HG03108 (cell line): ENCODE data around the gene FBXO46.
"Not testable (repeated sequence)": the region's sequence is repeated elsewhere in the genome, so short reads cannot be mapped to it uniquely, and the experiment has no call there.

ENCODE experiments used
- ATAC-seq: cut with Tn5 transposase; IDR thresholded peaks from one replicate; pipeline ENCODE4 v1.9.1; 2021; ENCODE audit warnings: moderate library complexity; ENCODE audit not compliant: unreplicated experiment

FBXO46 gene

DNA sequence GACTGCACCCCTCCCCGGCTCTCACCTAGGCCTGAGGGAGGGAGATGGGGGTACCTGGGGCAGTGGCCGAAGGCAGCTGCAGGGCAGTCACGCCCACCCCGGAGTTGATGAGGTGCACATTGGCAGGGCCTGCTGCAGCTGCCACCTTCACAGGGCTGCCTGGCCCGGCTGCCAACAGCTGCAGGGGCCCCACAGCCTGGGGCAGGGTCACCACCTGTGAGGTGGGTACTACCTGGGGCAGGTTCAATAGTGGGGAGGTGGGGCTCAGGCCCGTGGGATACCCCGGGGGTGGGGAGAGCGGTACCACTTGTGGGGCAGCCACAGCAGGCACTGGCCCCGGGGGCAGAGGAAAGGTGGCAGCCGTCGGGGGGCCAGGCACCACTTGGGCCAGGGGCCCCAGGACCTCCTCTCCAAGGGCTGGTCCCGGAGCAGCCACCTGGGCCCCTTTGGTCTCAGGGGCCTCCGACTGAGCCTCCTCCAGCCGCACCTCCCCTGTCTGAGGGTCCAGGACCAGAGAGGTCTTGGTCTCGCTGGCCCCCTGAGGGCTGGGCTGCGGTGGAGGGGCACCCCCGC, 35.7 kb upstream of the FBXO46 start:
- ATAC-seq, result no peak

DNA sequence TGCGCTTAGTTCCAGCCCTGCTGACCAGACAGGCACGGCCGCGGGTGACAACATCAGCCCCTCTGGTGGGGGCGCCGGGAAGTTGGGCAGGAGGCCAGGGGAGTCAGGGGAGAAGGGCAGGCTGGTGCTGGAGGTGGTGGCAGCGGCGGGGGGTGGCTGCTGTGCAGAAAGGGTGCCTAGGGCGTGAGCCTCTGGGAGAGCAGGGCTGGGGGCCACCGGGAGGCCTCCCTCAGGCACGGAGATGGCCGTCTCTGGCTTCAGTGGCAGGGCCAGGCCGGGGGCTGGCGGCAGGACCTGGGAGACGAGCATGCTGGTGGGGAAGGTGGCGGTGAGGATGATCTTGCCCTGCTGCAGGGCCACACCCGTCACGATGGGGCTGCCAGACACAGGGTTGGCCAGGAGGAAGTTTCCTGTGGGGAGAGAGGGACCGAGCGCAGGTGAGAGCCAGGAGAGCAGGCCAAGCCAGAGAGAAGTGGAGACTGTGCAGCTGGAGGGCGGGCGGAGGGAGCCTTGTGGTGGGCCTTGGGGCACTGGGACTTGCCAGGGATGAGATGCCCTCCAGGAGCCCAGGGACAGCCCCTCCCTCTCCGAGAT, 35.1 kb upstream of the FBXO46 start:
- ATAC-seq, result no peak

DNA sequence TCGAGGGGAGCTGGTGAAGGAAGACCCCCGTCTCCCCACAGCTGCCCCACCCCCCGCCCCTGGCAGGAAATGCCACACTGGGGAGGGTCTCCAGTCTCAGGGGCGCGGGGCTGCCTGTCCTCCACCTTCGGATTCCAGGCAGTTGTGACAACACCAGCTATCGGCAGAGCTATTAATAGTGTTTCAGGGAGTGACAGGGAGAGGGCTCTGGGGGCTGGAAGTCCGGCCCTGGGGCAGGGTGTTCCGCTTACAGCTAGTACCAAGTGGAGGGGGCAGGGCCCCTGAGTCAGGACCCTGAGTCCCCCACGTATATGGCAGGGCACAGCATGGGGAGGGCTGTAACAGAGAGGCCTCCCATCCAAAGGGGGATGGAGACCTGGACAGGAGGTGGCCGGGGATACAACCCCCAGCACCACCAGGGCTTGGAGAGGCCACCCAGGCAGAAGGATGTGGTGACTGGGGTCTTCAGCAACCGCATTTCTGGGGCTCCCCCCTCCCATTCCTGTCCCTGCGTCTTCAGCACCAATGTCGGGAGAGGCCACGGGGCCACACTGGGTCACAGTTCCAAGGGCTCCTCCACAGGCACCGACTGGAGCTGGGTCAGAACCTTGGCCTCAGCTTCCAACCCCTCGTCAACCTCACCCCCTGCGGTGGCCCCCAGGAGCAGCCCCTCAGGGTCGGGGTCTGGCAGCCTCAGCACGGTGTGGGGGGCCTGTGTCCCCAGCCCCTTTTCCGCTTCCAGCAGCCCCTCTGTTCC, 34.4 kb upstream of the FBXO46 start:
- ATAC-seq, result no peak

DNA sequence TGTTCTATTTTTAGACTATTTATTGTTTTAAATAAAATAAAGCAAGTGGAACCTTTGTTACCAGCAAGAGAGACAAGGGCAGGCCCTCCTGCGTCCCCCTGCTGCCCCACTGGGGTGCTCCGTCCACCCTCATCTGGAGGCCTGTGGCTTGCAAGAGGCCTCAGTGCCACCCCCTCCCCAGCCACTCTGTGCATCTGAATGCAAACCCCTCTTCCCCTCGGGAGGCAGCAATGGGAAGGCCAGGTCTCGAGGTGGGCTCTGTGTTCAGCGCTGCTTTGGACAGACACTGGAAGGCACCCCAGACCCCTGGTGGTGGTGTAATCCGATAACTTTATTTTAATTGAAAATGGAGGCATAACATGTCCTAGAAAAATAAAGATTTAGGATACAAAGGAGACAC, 33.8 kb upstream of the FBXO46 start:
- no peak for ATAC-seq

DNA sequence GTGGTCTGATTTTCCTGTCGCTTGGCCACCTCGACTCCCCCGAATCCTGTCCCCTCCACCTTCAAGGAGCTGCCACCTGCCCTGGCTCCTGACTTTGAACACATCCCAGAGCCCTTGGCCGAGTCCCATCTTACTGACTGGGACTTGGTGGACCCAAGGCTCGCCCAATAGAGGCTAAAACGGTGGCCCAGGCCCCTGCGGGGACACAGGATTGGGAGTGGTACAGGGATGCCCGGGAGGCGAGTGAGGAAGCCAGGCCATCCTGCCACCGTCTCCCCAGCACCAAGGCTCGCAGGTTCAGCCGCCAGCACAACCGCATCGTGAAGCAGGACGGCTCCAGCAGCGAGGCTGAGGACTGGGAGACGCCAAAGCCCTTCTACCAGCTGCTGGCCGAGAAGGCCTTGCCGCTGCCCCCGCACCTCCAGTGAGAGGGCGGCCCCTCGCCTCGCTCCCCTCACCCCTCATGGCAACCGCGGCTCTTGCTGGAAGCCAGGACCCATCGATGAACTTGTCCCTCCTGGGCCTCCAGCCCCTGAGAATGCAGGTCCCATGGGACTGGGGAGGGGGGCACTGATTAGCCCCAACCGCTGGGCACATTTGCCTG, 33.1 kb upstream of the FBXO46 start:
- no peak for ATAC-seq

DNA sequence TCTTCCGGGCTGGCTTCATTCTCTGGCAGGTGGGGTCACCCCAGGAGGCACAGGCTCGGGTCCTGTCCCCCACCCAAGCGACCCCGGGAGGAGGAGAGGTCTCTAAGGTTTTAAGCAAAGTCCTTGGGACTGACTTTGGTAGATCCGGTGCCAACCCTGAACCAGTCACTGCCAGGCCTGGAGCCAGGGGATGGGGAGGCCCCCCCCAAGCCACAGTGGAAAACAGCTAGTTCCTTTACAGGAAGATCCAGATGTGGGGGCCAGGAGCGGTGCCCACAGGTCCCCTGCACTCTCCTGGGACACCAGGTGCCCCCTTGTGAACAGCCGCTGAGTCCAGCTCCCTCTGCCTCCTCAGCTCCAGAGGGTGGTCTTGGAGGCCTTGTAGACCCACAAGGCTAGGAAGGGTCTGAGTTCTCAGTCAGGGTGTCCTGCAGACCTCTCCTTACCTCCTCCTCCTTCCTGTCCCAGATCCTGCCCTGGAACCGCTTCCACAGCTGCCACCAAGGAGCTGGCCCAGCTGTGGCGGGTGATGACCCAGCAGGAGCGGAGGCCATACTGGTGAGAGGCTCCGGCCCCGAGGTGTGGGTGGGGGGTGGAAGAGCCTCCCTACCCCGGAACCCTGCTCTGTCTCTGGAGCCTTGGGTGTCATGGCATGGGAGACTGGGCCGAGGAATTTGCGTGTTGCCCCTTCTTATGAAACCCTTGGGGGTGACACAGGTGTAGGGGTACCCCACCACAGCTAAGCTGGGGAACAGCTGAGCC, 32.4 kb upstream of the FBXO46 start:
- ATAC-seq, result no peak

DNA sequence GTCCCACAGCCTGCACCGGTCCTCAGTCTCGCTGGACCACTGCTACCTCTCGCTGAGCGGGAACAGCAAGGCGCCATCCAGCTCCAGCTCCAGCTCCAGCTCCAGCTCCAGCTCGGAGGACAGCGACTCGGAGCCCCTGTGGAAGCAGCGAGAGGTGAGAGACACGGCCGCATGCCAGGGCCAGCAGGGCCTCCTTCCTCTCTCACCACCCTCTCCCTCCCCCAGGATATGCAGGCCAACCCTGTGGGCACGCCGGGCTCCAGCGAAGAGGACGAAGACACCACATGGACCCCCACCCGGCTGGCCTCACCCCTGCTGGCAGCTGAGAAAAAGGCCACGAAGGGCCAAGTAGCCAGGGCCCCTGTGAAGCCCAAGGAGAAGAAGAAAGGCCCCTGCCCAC, 31.0 kb upstream of the FBXO46 start:
- ATAC-seq, result no peak

DNA sequence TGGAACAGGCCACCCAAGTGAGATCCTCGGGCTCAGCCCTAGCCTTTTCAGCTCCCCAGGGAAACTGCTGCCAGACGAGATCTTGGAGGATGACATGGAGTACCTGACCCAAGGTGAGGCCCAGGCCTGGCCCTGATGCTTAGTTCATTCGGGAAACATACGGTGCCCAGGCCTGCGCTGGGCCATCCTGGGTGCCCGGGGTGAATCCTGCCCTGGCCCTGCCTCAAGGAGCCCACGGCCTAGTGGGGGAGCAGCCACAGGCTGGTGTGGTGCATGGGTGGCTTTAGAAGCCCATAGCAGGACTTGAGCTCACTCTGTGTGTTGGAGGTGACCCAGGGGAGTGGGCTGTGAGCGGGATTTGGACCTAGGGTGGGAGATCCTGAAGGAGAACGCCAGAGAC, 28.2 kb upstream of the FBXO46 start:
- no peak for ATAC-seq

DNA sequence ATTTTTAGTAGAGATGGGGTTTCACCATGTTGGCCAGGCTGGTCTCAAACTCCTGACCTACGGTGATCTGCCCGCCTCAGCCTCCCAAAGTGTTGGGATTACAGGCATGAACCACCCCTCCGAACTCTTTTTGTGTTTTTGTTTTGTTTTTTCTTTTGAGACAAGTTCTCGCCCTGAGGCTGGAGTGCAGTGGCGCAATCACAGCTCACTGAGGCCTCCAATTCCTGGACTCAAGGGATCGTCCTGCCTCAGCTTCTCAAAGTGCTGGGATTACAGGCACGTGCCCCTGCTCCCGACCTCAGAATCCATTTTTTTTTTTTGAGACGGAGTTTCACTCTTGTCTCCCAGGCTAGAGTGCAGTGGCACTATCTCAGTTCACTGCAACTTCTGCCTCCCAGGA, 27.0 kb upstream of the FBXO46 start:
- ATAC-seq, result no peak

DNA sequence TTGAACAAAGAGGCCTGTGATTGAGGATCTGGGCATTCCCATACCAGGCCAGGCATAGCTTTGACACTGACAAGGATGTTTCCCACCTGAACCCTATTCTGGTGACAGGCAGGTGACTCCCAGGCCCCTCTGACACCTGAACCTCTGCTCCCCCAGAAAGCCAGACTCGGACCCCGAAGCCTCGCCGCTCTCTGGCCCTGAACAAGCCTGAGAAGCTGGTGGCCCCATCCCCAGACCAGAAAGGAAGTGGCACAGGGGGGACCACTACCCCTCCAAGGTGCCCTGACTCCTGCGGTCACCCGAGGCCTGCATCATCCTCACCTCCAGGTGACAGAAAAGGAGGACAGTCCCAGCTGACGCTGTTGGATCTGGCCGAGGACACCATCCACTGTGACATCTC, 23.6 kb upstream of the FBXO46 start:
- ATAC-seq, result no peak

DNA sequence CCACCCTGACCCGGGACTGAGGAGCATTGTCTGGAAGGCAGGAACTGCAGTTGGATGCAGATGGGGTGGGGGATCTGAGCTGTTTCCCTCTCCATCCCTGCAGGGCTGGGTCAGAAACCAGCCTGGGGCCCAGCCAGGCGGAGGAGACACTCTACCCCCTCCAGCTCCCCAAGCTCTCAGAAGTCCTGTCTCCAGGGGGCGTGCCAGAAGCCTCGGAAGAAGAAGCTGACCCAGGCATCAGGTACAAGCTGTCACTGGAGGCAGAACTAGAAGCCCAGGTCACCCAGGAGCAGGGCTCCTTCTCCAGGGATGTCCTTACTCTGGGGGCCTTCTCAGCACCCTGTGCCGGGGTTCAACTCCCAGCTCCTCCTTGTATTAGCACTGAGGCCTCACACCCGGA, 22.9 kb upstream of the FBXO46 start:
- ATAC-seq, result no peak

DNA sequence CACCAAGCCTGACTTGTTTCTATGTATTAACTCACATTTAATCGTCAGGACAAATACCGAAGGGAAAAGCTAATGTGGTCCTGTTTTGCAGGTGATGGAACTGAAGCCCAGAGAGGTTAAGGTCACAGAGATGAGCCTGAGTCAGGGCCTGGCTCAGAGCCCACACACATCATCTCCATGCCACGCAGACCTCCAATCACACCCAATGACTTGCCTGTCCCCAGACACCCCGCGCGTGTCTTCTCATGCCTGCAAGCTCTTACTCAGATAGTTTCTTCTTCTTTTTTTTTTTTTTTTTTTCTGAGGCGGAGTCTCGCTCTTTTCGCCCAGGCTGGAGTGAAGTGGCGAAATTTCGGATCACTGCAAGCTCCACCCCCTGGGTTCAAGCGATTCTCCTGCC, 21.9 kb upstream of the FBXO46 start:
- no peak for ATAC-seq

DNA sequence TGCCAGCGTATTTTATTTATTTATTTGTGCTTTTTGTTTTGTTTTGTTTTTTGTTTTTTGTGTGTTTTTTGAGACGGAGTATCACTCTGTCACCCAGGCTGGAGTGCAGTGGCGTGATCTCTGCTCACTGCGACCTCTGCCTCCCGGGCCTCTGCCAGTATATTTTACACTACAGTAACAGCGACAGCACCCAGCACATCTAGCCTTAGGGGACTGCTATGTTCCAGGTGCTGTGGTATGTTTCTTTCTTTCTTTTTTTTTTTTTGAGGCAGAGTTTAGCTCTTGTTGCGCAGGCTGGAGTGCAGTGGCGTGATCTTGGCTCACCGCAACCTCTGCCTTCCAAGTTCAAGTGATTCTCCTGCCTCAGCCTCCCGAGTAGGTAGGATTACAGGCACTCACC, 20.8 kb upstream of the FBXO46 start:
- not testable (repeated sequence) for ATAC-seq

DNA sequence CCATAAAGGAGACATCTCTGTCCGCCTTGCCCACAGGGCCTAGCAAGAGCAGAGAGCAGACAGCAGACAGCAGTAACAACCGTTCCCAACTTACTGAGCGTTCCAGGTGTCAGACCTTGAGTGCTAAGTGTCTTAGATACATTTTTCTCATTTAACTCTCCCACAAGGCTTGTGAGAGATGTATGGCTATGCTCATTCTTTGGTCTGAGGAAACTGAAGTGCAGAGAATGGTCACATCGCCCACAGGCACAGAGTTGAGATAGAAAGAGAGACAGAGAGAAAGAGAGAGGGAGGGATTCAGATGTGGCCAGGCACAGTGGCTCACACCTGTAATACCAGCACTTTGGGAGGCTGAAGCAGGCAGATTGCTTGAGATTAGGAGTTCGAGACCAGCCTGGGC, 16.8 kb upstream of the FBXO46 start:
- no peak for ATAC-seq

DNA sequence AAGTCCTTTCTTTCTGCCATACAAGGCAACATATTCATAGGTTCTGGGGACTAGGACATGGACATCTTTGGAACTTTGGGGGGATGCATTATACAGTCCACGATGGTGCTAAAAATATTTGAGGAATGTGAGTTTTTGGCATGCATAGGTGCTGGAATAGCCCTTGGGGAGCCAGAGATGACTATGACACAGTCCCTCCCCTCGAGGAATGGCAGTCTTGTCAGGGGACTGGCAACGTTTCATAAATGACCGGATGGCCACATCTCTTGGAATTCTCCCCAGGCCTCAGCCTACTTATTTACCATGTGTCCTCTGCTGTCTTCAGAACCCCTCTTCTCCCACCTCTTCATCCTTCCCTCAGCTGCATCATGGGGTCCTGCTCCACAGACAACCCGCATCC, 16.2 kb upstream of the FBXO46 start:
- ATAC-seq, result no peak

DNA sequence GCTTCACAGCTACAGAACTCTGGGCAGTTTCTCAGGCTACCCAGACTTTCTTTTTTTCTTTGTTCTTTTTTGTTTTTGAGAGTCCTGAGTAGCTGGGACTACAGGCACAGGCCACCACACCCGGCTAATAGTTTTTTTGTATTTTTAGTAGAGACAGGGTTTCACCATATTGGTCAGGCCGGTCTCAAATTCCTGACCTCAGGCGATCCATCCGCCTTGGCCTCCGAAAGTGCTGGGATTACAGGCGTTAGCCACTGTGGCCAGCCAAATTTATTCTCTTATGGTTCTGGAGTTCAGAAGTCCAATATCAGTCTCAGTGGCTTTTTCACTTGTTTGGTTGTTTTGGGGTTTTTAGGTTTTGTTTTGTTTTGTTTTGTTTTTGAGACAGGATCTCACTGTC, 14.9 kb upstream of the FBXO46 start:
- ATAC-seq, result no peak

DNA sequence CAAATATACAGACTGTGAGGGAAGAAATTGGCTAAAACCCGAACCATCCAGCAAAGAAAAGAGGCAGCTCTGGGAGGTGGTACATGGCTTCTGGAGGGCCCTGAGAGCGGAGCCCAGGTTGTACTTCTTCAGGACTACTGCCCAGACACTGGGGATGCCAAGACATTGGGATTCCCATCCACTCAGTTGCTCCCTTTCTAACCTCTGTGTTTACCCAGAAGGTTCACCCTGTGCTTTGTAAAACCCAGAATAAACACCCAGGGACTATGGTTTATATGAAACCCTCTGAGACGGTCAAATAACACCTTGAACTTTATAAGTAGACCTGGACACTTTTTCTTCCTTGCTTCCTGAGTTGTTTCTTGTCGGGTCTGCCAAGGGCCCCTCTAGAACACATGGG, 12.3 kb upstream of the FBXO46 start:
- ATAC-seq, result no peak

DNA sequence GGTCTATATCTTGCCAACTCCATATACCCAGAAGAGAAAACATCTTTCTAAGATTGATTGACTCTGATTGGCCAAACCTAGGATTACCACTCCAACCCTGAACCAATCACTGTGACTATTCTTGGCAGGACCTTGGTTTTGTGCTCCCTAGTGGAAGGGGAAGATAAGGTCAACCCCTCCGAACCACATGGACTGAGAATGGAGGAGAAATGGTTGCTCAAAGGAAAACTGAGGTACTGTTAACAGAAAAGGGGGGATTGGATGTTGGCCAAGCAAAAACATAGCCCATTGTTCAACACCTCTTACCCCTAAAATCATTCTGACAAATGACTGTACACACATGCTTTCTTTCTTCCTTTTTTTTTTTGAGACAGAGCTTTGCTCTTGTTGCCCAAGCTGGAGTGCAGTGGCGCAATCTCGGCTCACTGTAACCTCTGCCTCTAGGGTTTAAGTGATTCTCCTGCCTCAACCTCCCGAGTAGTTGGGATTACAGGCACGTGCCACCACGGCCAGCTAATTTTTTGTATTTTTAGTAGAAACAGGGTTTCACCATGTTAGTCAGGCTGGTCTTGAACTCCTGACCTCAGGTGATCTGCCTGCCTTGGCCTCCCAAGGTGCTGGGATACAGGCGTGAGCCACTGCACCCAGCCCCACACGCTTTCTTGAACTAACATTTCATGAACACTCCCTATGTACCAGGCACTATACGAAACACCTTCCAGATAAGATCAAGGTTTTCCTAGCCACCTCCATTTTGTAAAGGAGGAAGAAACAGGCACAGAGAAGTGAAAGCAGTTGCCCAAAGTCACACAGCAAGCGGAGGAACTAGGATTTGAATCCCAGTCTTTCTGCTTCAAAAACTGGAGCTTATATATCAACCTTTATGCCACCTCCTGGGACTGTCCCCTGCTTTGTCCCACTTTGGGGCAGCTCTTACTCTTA, 9.1 kb upstream of the FBXO46 start:
- no peak for ATAC-seq

DNA sequence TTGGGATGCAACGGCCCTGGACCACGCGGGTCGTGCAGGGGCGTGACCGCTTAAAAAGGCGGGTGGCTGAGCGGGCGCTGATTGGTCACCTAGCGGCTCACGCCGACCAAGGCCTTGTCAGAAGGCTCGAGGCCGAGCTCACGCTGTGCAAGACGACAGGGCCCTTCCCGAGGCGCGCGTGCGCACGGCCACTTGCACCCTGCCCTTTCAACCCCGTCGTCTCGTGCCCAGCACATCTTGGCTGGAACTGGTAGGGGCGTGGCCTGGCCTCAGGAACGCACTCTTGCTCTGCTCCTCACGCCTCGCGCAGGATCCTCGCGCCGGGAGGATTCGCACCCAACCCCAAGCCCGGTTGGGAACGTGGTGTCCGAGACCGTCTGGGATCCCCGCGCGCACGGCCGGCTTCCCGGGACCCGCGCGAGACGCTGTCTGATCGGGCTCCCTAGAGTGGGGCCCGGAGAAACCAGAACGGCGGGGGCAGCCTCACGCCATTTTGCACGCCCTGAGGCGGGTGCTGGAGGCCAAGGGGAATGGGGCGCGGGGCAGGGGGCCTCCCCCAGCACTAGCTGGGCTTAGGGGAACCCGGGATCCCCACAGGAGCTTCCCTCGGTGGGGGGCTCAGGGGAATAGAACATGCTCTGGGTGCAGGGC, 2.6 kb upstream of the FBXO46 start, which contains the start of gene MEIOSIN:
Gene MEIOSIN (plus strand): TSS at position 280 of the 651 bp plus-strand sequence. CDS start 1,938 bp downstream, outside the sequence.
- no peak for ATAC-seq

DNA sequence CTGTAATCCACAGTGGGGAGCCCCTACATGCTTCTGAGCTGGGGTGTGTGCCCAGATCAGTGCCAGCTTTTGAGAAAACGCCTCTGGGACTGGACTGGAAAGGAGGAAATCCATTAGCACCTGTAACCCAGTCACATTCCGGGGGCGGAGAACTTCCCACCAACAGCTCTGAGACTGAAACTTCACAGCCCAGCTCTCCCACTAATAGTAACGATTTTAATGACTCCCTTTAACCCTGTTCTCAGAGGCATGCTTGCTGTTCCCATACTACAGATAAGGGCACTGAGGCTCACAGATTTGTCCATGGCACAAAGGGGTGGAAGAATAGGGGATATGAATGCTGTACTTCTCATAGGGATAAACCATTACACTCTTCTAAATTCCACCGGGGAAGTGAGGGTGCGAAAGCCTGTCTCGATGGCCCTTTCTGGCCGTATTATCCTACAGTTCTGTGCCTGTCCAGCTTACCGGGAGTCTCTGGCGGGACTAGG, 851 bp downstream of the FBXO46 start:
- no peak for ATAC-seq
